ENCODE data around the gene TTC19.

- TF ChIP-seq POLR2A (IDR thresholded peaks at IDR 0.05; ENCODE audit: low read depth, low read length): no peak
- TF ChIP-seq TAF1 (IDR thresholded peaks at IDR 0.05; ENCODE audit: low read depth, low read length): no peak
- no peak for TF ChIP-seq POLR2AphosphoS5 (IDR thresholded peaks at IDR 0.05; ENCODE audit: low read depth, low read length)
- no peak for TF ChIP-seq PAX5 (IDR thresholded peaks at IDR 0.05; ENCODE audit: insufficient read depth, low read length, severe bottlenecking)
- no peak for TF ChIP-seq SPI1 (IDR thresholded peaks at IDR 0.05; ENCODE audit: low read depth, low read length)
These were observed 25.8 kb upstream of the TTC19 start for GRCh38 chr17:15973834-15974233.

All from GM12891 (cell line).